ENCODE measurements around the gene PDZRN4.

DNA sequence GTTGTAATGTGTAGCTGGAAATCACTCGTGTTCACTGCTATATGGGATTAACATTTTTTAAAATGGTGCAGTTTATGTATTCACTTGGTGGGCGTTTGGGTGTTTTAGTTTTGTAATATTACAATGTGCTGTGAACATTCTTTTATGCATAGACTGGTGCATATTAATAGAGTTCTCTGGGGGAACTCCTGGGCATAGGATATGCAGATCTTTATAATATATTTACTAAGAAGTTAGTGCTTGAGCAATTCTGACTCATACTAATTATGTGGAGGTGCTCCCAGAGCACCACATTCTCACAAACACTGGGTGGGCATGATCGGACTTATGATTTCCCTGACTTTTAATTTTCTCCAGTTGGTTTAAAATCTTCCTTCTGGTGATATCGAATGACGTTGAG is 342.3 kb downstream of the PDZRN4 start:
- TF ChIP-seq, protein P1, sequence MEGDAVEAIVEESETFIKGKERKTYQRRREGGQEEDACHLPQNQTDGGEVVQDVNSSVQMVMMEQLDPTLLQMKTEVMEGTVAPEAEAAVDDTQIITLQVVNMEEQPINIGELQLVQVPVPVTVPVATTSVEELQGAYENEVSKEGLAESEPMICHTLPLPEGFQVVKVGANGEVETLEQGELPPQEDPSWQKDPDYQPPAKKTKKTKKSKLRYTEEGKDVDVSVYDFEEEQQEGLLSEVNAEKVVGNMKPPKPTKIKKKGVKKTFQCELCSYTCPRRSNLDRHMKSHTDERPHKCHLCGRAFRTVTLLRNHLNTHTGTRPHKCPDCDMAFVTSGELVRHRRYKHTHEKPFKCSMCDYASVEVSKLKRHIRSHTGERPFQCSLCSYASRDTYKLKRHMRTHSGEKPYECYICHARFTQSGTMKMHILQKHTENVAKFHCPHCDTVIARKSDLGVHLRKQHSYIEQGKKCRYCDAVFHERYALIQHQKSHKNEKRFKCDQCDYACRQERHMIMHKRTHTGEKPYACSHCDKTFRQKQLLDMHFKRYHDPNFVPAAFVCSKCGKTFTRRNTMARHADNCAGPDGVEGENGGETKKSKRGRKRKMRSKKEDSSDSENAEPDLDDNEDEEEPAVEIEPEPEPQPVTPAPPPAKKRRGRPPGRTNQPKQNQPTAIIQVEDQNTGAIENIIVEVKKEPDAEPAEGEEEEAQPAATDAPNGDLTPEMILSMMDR (IDR thresholded peaks at IDR 0.05), result no peak
- no peak for TF ChIP-seq EP300 (IDR thresholded peaks at IDR 0.05)

All from tibial nerve (tissue), 4 donors.